ENCODE results near the gene UPF1.

DNA sequence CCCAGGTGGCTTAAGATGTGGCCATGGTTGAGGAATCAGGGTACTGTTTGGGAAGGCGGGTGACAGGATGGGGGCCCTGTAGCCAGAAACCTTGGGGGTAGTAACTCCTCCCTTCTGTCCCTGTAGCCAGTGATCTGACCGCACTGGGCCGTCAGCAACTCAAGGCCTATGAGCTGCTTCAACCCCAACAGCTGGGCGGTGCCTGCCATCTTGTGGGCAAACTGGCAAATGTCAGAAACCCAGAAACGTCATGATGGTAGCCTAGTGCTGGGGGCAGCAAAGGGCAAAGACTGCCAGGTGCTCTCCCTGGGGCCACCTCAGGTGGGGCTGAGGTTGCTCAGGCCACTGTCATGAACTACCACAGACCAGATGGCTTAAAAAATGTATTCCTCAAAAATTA lies 83.9 kb downstream of the UPF1 start:
- TF ChIP-seq POLR2AphosphoS5 (IDR thresholded peaks at IDR 0.05), result no peak
- peak in 1 of 3 donors; percentile 20 for TF ChIP-seq CTCF (IDR thresholded peaks at IDR 0.05)
- TF ChIP-seq POLR2A (IDR thresholded peaks at IDR 0.05), result no peak
